Prostate gland (tissue), 2 donors: Measurements from ENCODE around the gene CDH13.

Experiments used
- POLR2A ChIP-seq: fragments of 450-650 bp; IDR thresholded peaks from one replicate; pipeline ENCODE4 v1.6.1; 2016; ENCODE audit warnings: antibody characterized with exemption, mild to moderate bottlenecking
- TF ChIP-seq, protein P1 (sequence below), 4 experiments: fragments of 200-600 bp in 2 of 4; fragments of 450-650 bp in 2 of 4; sonication (generic) in 2 of 4; IDR thresholded peaks; 1 replicate in 3 of 4; 2 replicates in 1 of 4; pipeline ENCODE4 v1.5.1; 2016 to 2019; ENCODE audit warnings: antibody characterized with exemption in 4 of 4, mild to moderate bottlenecking in 2 of 4, moderate library complexity in 2 of 4

- TF ChIP-seq, protein P1, sequence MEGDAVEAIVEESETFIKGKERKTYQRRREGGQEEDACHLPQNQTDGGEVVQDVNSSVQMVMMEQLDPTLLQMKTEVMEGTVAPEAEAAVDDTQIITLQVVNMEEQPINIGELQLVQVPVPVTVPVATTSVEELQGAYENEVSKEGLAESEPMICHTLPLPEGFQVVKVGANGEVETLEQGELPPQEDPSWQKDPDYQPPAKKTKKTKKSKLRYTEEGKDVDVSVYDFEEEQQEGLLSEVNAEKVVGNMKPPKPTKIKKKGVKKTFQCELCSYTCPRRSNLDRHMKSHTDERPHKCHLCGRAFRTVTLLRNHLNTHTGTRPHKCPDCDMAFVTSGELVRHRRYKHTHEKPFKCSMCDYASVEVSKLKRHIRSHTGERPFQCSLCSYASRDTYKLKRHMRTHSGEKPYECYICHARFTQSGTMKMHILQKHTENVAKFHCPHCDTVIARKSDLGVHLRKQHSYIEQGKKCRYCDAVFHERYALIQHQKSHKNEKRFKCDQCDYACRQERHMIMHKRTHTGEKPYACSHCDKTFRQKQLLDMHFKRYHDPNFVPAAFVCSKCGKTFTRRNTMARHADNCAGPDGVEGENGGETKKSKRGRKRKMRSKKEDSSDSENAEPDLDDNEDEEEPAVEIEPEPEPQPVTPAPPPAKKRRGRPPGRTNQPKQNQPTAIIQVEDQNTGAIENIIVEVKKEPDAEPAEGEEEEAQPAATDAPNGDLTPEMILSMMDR (IDR thresholded peaks at IDR 0.05) = no peak
- no peak for TF ChIP-seq POLR2A
Measured at GRCh38 chr16:83648347-83648746, 1021.6 kb downstream of the CDH13 start.
